ENCODE results near the gene DYTN.

DYTN gene

DNA sequence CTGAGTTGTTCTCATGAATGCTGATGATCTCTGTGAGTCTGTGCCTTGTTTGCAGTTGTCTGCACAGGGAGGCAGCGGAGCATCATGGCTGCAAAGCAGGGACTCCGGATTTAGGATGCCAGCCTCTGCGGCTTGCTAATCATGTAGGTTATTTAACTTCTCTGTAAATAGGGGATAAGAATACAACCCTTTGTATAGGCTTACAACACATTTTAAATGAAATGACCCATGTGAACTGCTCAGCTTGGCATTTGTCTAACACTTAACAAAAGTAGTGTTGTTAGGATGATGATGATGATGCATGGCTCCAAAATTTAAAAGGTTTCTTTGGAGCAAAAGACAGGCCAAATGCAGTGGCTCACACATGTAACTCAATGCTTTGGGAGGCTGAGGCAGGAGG is 19.4 kb downstream of the DYTN start:
- DNase-seq, result no peak

GRCh38 chr2:206696910-206697309 is 21.3 kb downstream of the DYTN start:
- DNase-seq, result no peak

- no peak for DNase-seq
Measured at GRCh38 chr2:206693399-206694137, 24.6 kb downstream of the DYTN start.

GRCh38 chr2:206692971-206693370 is 25.2 kb downstream of the DYTN start:
- no peak for DNase-seq

- DNase-seq, result no peak
Measured at GRCh38 chr2:206688990-206689389, 29.2 kb downstream of the DYTN start.

- no peak for DNase-seq
Measured at GRCh38 chr2:206688453-206688852, 29.7 kb downstream of the DYTN start.

DNA sequence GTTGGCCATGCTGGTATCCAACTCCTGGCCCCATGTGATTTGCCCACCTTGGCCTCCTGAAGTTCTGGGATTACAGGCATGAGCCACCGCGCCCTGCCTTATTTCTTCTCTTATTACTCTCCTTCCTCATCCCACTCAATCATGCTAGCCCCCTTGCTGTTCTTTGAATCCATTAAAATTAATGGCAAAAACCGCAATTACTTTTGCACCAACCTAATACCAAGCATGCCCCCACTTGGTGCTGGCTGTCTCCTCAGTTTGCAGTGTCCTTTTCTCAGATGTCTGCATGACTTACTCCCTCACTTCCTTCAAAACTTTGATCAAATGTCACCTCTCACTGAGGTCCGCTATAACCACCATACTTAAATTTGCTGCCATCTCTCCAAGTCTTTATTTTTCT is 34.6 kb downstream of the DYTN start:
- no peak for DNase-seq

DNA sequence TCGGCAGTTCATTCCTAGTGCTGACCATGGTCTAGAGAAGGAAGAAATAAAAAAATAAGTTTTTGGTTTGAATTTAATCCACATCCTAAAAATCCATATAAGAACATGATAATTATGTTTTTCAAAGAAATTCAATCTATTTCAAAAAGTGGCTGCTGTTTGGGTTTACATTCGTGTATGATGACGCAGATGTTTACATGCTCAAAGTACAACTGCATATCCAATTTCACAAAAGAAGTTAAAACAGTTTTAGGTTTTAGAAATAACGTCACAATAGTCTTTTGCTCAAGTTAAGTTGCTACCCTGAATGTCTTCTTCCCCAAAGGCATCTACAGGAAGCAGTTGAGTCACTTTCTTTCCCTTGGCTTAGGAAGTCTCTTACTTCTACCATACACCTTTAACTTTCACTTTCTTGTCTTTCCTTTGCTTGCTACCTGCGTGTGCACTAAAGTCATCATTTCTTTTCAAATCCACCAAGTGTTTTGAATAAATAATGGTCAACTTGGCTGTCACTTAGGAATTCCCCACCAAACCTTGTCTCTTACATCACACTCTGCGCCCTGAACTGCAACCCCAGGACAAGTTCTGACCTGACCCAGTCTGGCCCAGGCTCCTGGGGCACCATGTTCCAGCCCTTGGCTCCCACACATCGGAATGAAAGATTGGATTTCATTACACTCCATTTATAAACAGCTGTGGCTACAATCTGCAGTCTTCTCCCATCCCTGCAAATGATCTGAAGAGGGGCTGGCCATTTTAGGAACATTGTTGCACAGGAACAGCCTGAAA is 47.5 kb downstream of the DYTN start:
- DNase-seq, result no peak

GRCh38 chr2:206665251-206665650 is 52.9 kb downstream of the DYTN start:
- no peak for DNase-seq

GRCh38 chr2:206657087-206657486 is 61.1 kb downstream of the DYTN start:
- no peak for DNase-seq

- DNase-seq, result no peak
Measured at GRCh38 chr2:206647985-206648384, 70.2 kb downstream of the DYTN start.

DNA sequence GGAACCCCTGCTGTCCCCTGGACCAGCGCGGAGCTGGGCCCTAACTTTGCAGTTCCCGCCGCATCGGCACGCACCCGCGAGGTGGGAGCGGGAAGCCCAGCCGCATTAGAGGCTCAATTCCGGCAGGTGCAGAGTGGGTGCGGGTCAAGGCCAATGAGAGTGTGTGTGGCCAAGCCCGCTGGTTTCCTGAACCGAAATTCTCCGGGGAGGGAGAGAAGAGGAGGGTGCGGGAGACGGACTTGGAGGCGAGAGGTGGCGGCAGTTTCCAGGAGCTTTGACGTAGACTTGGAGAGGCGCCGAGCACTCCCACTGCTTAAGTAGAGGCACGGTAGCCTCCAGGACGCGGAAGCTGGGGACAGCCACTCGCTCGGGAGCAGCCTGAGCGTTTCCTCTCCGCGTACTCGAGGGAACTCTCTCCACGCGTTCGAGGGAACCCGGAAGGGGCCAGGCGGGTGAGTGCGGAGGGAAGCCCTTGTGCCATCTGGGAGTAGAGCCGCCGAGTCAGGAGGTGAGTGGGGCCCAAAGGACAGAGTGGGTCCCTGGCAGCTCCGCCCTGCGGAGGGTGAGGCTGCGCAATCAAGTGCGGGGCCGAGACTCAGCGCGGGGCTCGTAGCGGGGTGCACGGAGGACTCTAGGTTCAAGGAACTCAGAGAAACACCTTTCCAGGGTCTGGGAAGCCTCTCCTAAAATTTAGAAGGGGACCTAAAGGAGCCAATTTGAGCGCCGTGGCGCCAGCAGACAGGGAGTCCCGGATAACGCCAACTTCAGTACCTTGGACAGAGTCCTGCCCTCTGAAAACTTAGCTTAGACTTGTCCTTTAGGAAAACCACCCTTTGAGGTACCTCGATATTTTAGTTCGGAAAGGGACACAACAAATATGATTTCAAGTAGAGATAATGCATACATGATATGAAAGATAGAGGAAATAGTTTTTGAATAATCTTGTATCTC is 75.8 kb downstream of the DYTN start, which contains the start of gene FAM237A:
FAM237A (plus strand) TSS at position 413 of the 951 bp plus-strand sequence. CDS start 1,750 bp downstream, outside the sequence.
- no peak for DNase-seq

- no peak for DNase-seq
Measured at GRCh38 chr2:206641226-206641625, 77.0 kb downstream of the DYTN start.

GRCh38 chr2:206639636-206640035 is 78.6 kb downstream of the DYTN start:
- no peak for DNase-seq

- DNase-seq, result no peak
Measured at GRCh38 chr2:206635015-206635414, 83.2 kb downstream of the DYTN start.

DNA sequence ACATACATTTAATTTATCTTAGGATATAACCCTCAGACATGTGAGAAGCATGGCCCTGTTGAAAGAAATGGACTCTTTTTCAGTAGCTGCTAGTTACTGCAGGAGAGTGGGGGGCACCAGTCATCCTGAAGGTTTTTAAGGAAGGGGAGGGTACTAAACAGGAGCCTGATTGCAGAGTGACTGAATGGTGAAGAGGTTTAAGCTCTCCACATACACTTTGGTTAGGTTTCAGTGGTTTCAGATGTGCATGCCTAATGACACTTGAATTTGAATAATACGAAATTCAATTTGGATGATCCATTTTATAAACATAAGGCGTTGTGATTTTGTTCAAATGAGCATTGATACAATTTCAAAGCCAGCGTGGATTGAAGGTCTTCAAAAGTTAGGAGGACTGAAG is 86.9 kb downstream of the DYTN start:
- DNase-seq, result no peak

GRCh38 chr2:206627632-206628031 is 90.6 kb downstream of the DYTN start:
- no peak for DNase-seq

DNA sequence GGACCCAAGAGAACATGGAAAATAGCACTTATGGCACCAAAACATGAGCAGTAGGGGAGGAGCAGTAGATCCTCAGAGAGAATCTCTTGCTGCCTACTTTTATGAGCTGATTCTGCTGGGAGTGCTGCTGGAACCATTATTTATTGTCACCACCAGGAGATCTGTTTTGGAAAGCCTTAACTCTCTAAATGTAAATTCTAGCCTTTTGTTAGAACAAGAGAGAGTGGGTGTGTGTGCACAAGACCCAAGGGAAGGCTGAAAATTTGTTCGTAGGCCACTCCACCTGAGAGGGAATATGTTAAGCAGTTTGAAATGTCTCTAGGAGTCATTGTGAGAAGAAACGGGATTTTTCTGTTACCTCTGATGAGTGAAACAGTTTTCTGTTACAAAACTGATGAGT is 92.1 kb downstream of the DYTN start:
- DNase-seq, result no peak

- no peak for DNase-seq
Measured at GRCh38 chr2:206619011-206619410, 99.2 kb downstream of the DYTN start.

GRCh38 chr2:206616151-206616550 is 102.0 kb downstream of the DYTN start:
- DNase-seq, result no peak

- no peak for DNase-seq
Measured at GRCh38 chr2:206615417-206616089, 102.6 kb downstream of the DYTN start.

- DNase-seq, result no peak
Measured at GRCh38 chr2:206614811-206615210, 103.4 kb downstream of the DYTN start.

- DNase-seq, result no peak
Measured at GRCh38 chr2:206611736-206612135, 106.5 kb downstream of the DYTN start.
